RWPE2 (cell line): ENCODE data around the gene SDHD.

ENCODE experiments used
- ATAC-seq: fragments of 200-7000 bp; cut with Tn5 transposase; 3 replicates; pipeline ENCODE4 v1.9.1; 2021; ENCODE audit warnings: low read depth
- DNase-seq: peaks from one replicate; pipeline ENCODE4 v3.0.0-alpha.2; 2020; ENCODE audit warnings: low spot score
- H3K27ac ChIP-seq: fragments of 450-650 bp; 2 replicates; pipeline ENCODE4 v1.5.1; 2017; ENCODE audit warnings: mild to moderate bottlenecking; ENCODE audit not compliant: poor library complexity, severe bottlenecking
- H3K27me3 ChIP-seq: fragments of 250-450 bp; sonication (Bioruptor Pico); 2 replicates; pipeline ENCODE4 v1.5.1; 2021; ENCODE audit warnings: mild to moderate bottlenecking, moderate library complexity; ENCODE audit not compliant: insufficient read depth, poor library complexity, severe bottlenecking
- H3K36me3 ChIP-seq: fragments of 250-450 bp; sonication (Bioruptor Pico); 2 replicates; pipeline ENCODE4 v1.5.1; 2020; ENCODE audit warnings: low read depth, mild to moderate bottlenecking, moderate library complexity
- H3K4me1 ChIP-seq: fragments of 250-450 bp; sonication (Bioruptor Pico); 2 replicates; pipeline ENCODE4 v1.5.1; 2021; ENCODE audit warnings: mild to moderate bottlenecking, moderate library complexity; ENCODE audit not compliant: insufficient read depth, poor library complexity, severe bottlenecking
- H3K4me3 ChIP-seq: fragments of 250-450 bp; sonication (Bioruptor Pico); 2 replicates; pipeline ENCODE4 v1.5.1; 2021; ENCODE audit warnings: mild to moderate bottlenecking, moderate library complexity; ENCODE audit not compliant: severe bottlenecking
- H3K9me3 ChIP-seq: fragments of 250-450 bp; sonication (Bioruptor Pico); 2 replicates; pipeline ENCODE4 v1.5.1; 2021; ENCODE audit warnings: mild to moderate bottlenecking, moderate library complexity; ENCODE audit not compliant: severe bottlenecking
- TF ChIP-seq, protein P1 (sequence below): fragments of 450-650 bp; IDR thresholded peaks from one replicate; pipeline ENCODE4 v1.5.1; 2017; ENCODE audit warnings: mild to moderate bottlenecking, moderate library complexity; ENCODE audit not compliant: poor library complexity, severe bottlenecking

Gene SDHD

DNA sequence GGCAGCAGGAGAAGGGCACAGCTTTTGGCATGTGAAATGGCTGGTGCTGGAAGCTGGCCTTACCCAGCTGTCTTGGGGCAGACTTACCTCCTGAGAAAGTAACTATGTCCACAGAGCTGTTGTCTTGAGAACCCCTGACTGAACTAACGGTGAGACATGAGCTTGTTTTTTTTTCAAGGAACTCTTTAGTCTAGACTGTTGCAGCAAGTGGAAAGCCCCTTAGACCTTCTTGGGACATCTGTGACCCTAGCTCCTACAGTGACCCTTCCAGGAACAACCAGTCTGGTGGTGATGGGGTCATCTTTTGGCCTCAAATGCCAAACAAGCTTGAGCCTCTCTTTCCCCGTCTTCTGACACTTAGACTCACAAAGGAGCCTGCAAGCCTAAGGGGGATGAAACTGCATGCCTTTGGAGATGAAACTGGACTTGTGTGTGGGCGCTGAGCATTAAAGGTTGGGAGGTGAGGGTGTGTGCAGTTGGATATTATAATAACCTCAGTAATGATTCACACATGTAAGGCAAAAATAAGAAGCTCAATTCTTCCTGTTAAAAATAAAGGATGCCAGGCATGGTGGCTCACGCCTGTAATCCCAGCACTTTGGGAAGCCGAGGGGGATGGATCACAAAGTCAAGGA lies 35.4 kb downstream of the SDHD start:
- Histone ChIP-seq H3K36me3 (no peaks in the 10 kb centered on the region), H3K27ac (peak overlapping the region; percentile 95), H3K9me3 (no peaks in the 10 kb centered on the region), H3K4me1 (peaks cover 30% of the 10 kb centered on the region), H3K27me3 (no peaks in the 10 kb centered on the region), H3K4me3 (no peak overlapping the region)
- no peak for ATAC-seq
- DNase-seq, result no peak
- TF ChIP-seq, protein P1, sequence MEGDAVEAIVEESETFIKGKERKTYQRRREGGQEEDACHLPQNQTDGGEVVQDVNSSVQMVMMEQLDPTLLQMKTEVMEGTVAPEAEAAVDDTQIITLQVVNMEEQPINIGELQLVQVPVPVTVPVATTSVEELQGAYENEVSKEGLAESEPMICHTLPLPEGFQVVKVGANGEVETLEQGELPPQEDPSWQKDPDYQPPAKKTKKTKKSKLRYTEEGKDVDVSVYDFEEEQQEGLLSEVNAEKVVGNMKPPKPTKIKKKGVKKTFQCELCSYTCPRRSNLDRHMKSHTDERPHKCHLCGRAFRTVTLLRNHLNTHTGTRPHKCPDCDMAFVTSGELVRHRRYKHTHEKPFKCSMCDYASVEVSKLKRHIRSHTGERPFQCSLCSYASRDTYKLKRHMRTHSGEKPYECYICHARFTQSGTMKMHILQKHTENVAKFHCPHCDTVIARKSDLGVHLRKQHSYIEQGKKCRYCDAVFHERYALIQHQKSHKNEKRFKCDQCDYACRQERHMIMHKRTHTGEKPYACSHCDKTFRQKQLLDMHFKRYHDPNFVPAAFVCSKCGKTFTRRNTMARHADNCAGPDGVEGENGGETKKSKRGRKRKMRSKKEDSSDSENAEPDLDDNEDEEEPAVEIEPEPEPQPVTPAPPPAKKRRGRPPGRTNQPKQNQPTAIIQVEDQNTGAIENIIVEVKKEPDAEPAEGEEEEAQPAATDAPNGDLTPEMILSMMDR, result no peak

DNA sequence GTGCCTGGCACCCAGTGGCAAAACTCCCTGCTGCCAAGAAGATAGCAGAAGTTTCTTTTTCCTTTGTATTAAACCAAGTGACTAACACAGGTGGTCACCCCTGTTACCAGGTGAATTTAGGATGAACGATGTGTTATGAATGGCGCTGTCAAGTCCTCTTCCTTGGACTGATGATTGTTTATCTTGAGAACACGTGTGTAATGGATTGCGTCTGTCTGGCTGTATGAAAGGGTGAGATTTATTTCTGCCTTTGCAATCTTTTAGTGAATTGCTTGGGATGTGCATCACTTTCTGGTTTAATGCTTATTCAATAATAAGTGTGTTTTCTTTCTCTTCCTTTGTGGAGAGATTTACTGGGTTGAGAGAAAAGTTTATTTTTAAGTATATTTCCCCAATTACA lies 36.5 kb downstream of the SDHD start:
- Histone ChIP-seq H3K27me3 (no peaks in the 10 kb centered on the region), H3K4me3 (no peak overlapping the region), H3K27ac (no peak overlapping the region), H3K4me1 (peaks cover 30% of the 10 kb centered on the region), H3K36me3 (no peaks in the 10 kb centered on the region), H3K9me3 (no peaks in the 10 kb centered on the region)
- ATAC-seq, result no peak
- no peak for DNase-seq
- TF ChIP-seq, protein P1, result no peak

DNA sequence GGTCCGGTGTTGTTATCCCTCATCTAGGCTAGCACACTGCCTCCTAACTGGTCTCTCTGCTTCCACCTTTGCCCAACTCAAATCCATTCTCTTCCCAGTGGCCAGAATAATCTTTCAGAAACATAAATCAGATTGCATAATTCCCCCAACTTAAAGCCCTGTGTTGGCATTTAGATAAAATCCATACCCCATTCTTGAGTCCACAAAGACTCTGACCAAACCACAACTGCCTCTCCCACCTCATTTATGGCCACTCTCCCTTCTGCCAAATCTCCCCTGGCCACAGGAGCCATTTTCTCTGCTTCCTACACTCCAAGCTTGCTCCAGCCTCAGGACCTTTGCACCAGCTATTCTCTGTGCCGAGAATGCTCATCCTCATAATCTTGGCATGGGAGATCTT lies 40.4 kb downstream of the SDHD start:
- Histone ChIP-seq H3K4me3 (no peak overlapping the region), H3K27ac (peak overlapping the region; percentile 79), H3K9me3 (no peaks in the 10 kb centered on the region), H3K36me3 (no peaks in the 10 kb centered on the region), H3K27me3 (no peaks in the 10 kb centered on the region), H3K4me1 (peaks cover 30% of the 10 kb centered on the region)
- DNase-seq, result no peak
- no peak for ATAC-seq
- TF ChIP-seq, protein P1, result no peak

DNA sequence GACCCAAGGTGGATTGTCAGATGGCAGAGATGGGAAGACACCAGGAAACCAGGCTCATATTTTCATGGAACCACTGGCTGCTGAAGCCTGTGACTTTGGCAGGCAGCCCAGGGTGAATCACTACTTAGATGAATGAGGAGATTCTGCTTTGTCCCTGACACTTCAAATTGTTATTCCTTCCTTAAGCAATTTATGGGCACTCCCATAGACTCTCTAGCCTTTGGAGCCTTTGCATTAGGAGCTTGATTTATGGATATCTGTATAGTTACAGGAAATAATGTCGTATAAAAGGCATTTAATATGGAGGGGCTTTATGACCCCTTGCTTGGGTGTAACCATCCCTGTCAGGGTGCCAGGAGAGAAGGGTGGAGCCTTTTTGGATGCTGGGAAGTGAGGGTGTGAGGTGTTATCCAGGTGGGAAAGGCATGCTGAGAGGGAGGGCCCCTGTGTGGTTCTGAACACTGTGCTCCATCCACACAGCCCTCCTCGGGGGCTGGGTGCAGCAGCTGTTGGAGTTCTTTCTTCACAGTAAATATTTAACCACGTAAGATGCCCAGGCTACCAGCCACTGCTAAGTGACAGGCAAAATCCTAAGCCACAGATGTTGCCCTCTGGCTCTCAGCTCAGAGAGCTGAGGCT lies 41.9 kb downstream of the SDHD start:
- Histone ChIP-seq H3K9me3 (no peaks in the 10 kb centered on the region), H3K27ac (peak overlapping the region; percentile 79)
- peak; percentile 83 for DNase-seq

More for the DNA sequence above, 41.9 kb downstream of the SDHD start:
- Histone ChIP-seq H3K36me3 (no peaks in the 10 kb centered on the region), H3K4me1 (peaks cover 23% of the 10 kb centered on the region), H3K4me3 (no peak overlapping the region), H3K27me3 (no peaks in the 10 kb centered on the region)
- TF ChIP-seq, protein P1, result no peak
- peak; percentile 79 for ATAC-seq
